ENCODE results near the gene ANKFN1.

Gene ANKFN1

GRCh38 chr17:56543280-56543679 is 390.0 kb downstream of the ANKFN1 start:
- no peak overlapping the region for H3K4me3 ChIP-seq (IDR thresholded peaks at IDR 0.05; ENCODE audit: insufficient read depth, low read depth, low read length)
- H3K9ac ChIP-seq: no peak overlapping the region
- no peak overlapping the region for H2AFZ ChIP-seq (ENCODE audit: low read depth)
- H3K27me3 ChIP-seq (ENCODE audit: insufficient read depth, low read depth): no peaks in the 10 kb centered on the region
- no peaks in the 10 kb centered on the region for H4K20me1 ChIP-seq (ENCODE audit: insufficient read depth)
- no peak for TF ChIP-seq CTCF (conservative IDR thresholded peaks at IDR 0.05; ENCODE audit: low read depth, low read length)
- H3K4me2 ChIP-seq: no peak overlapping the region
- H3K79me2 ChIP-seq (ENCODE audit: insufficient read depth, low read depth): no peaks in the 10 kb centered on the region
- H3K4me1 ChIP-seq (ENCODE audit: low read depth, poor library complexity, severe bottlenecking): no peaks in the 10 kb centered on the region
- H3K27ac ChIP-seq: no peak overlapping the region
- no peaks in the 10 kb centered on the region for H3K36me3 ChIP-seq (ENCODE audit: insufficient read depth)

- no peak overlapping the region for H2AFZ ChIP-seq (ENCODE audit: low read depth)
- no peaks in the 10 kb centered on the region for H3K36me3 ChIP-seq (ENCODE audit: insufficient read depth)
- H3K79me2 ChIP-seq (ENCODE audit: insufficient read depth, low read depth): no peaks in the 10 kb centered on the region
- H3K4me1 ChIP-seq (ENCODE audit: low read depth, poor library complexity, severe bottlenecking): no peaks in the 10 kb centered on the region
- no peak overlapping the region for H3K27ac ChIP-seq
- no peaks in the 10 kb centered on the region for H4K20me1 ChIP-seq (ENCODE audit: insufficient read depth)
- no peak overlapping the region for H3K9ac ChIP-seq
- no peaks in the 10 kb centered on the region for H3K27me3 ChIP-seq (ENCODE audit: insufficient read depth, low read depth)
- TF ChIP-seq CTCF (conservative IDR thresholded peaks at IDR 0.05; ENCODE audit: low read depth, low read length): no peak
- no peak overlapping the region for H3K4me2 ChIP-seq
- H3K4me3 ChIP-seq (IDR thresholded peaks at IDR 0.05; ENCODE audit: insufficient read depth, low read depth, low read length): no peak overlapping the region
These were observed 391.8 kb downstream of the ANKFN1 start for GRCh38 chr17:56545106-56545505.

GRCh38 chr17:56545930-56546329 is 392.7 kb downstream of the ANKFN1 start:
- H3K36me3 ChIP-seq (ENCODE audit: insufficient read depth): no peaks in the 10 kb centered on the region
- H3K27ac ChIP-seq: no peak overlapping the region
- no peak for TF ChIP-seq CTCF (conservative IDR thresholded peaks at IDR 0.05; ENCODE audit: low read depth, low read length)
- no peaks in the 10 kb centered on the region for H3K4me1 ChIP-seq (ENCODE audit: low read depth, poor library complexity, severe bottlenecking)
- H3K9ac ChIP-seq: no peak overlapping the region
- no peak overlapping the region for H3K4me3 ChIP-seq (IDR thresholded peaks at IDR 0.05; ENCODE audit: insufficient read depth, low read depth, low read length)
- no peak overlapping the region for H3K4me2 ChIP-seq
- no peaks in the 10 kb centered on the region for H3K79me2 ChIP-seq (ENCODE audit: insufficient read depth, low read depth)
- H4K20me1 ChIP-seq (ENCODE audit: insufficient read depth): no peaks in the 10 kb centered on the region
- H3K27me3 ChIP-seq (ENCODE audit: insufficient read depth, low read depth): no peaks in the 10 kb centered on the region
- no peak overlapping the region for H2AFZ ChIP-seq (ENCODE audit: low read depth)

GRCh38 chr17:56548661-56549060 is 395.4 kb downstream of the ANKFN1 start:
- no peaks in the 10 kb centered on the region for H3K4me1 ChIP-seq (ENCODE audit: low read depth, poor library complexity, severe bottlenecking)
- no peak overlapping the region for H3K9ac ChIP-seq
- H3K27me3 ChIP-seq (ENCODE audit: insufficient read depth, low read depth): no peaks in the 10 kb centered on the region
- no peaks in the 10 kb centered on the region for H3K79me2 ChIP-seq (ENCODE audit: insufficient read depth, low read depth)
- H2AFZ ChIP-seq (ENCODE audit: low read depth): no peak overlapping the region
- no peak for TF ChIP-seq CTCF (conservative IDR thresholded peaks at IDR 0.05; ENCODE audit: low read depth, low read length)
- no peak overlapping the region for H3K27ac ChIP-seq
- H3K36me3 ChIP-seq (ENCODE audit: insufficient read depth): no peaks in the 10 kb centered on the region
- H3K4me3 ChIP-seq (IDR thresholded peaks at IDR 0.05; ENCODE audit: insufficient read depth, low read depth, low read length): no peak overlapping the region
- H3K4me2 ChIP-seq: no peak overlapping the region
- H4K20me1 ChIP-seq (ENCODE audit: insufficient read depth): no peaks in the 10 kb centered on the region

- TF ChIP-seq CTCF (conservative IDR thresholded peaks at IDR 0.05; ENCODE audit: low read depth, low read length): no peak
- Histone ChIP-seq H4K20me1 (ENCODE audit: insufficient read depth) (no peaks in the 10 kb centered on the region), H3K9ac (no peak overlapping the region), H3K27ac (no peak overlapping the region), H3K4me3 (IDR thresholded peaks at IDR 0.05; ENCODE audit: insufficient read depth, low read depth, low read length) (no peak overlapping the region), H3K4me1 (ENCODE audit: low read depth, poor library complexity, severe bottlenecking) (no peaks in the 10 kb centered on the region), H3K27me3 (ENCODE audit: insufficient read depth, low read depth) (no peaks in the 10 kb centered on the region), H3K36me3 (ENCODE audit: insufficient read depth) (no peaks in the 10 kb centered on the region), H3K4me2 (no peak overlapping the region), H2AFZ (ENCODE audit: low read depth) (no peak overlapping the region), H3K79me2 (ENCODE audit: insufficient read depth, low read depth) (no peaks in the 10 kb centered on the region)
These were observed 396.2 kb downstream of the ANKFN1 start for GRCh38 chr17:56549501-56549900.

All from KMS-11 (cell line).